Inflammatory macrophage treated with lipopolysaccharide for 4 hours (primary cell): ENCODE results near the gene FHOD3.
"Not testable (repeated sequence)": the region's sequence is repeated elsewhere in the genome, so short reads cannot be mapped to it uniquely, and the experiment has no call there.

Experiments
- DNase-seq: peaks from one replicate; pipeline ENCODE4 v3.0.0-alpha.2; 2020

Gene FHOD3

GRCh38 chr18:36455931-36456330 lies 158.4 kb downstream of the FHOD3 start:
- DNase-seq = no peak

GRCh38 chr18:36456622-36457021 lies 159.1 kb downstream of the FHOD3 start:
- DNase-seq = no peak

GRCh38 chr18:36457683-36458082 lies 160.2 kb downstream of the FHOD3 start:
- DNase-seq = no peak

GRCh38 chr18:36458306-36458705 lies 160.8 kb downstream of the FHOD3 start:
- no peak for DNase-seq

GRCh38 chr18:36459203-36459602 lies 161.7 kb downstream of the FHOD3 start:
- DNase-seq = no peak

GRCh38 chr18:36459786-36460185 lies 162.3 kb downstream of the FHOD3 start:
- DNase-seq = no peak

- DNase-seq = no peak
Observed at GRCh38 chr18:36460324-36460850, 162.9 kb downstream of the FHOD3 start.

GRCh38 chr18:36460854-36461253 lies 163.3 kb downstream of the FHOD3 start:
- DNase-seq = no peak

GRCh38 chr18:36461551-36461987 lies 164.1 kb downstream of the FHOD3 start:
- DNase-seq = no peak

- not testable (repeated sequence) for DNase-seq
Observed at GRCh38 chr18:36463516-36463915, 166.0 kb downstream of the FHOD3 start.

GRCh38 chr18:36464126-36464651 lies 166.7 kb downstream of the FHOD3 start:
- DNase-seq = no peak

- DNase-seq = no peak
Observed at GRCh38 chr18:36465276-36465675, 167.8 kb downstream of the FHOD3 start.

GRCh38 chr18:36465970-36466369 lies 168.5 kb downstream of the FHOD3 start:
- no peak for DNase-seq

- DNase-seq = no peak
Observed at GRCh38 chr18:36467614-36468013, 170.1 kb downstream of the FHOD3 start.

- DNase-seq = no peak
Observed at GRCh38 chr18:36468161-36468560, 170.6 kb downstream of the FHOD3 start.

GRCh38 chr18:36469461-36469860 lies 171.9 kb downstream of the FHOD3 start:
- no peak for DNase-seq

GRCh38 chr18:36470896-36471295 lies 173.4 kb downstream of the FHOD3 start:
- DNase-seq = no peak

GRCh38 chr18:36471393-36471792 lies 173.9 kb downstream of the FHOD3 start:
- no peak for DNase-seq

GRCh38 chr18:36476433-36476832 lies 178.9 kb downstream of the FHOD3 start:
- DNase-seq = no peak

GRCh38 chr18:36477776-36478175 lies 180.3 kb downstream of the FHOD3 start:
- DNase-seq = no peak

GRCh38 chr18:36481201-36481657 lies 183.7 kb downstream of the FHOD3 start:
- DNase-seq = no peak

GRCh38 chr18:36481935-36482334 lies 184.4 kb downstream of the FHOD3 start:
- DNase-seq = no peak

- no peak for DNase-seq
Observed at GRCh38 chr18:36484591-36484990, 187.1 kb downstream of the FHOD3 start.

- no peak for DNase-seq
Observed at GRCh38 chr18:36485772-36486171, 188.3 kb downstream of the FHOD3 start.

- DNase-seq = no peak
Observed at GRCh38 chr18:36488131-36488530, 190.6 kb downstream of the FHOD3 start.
